IMR-90 (cell line): ENCODE results near the gene CNTN5.

Source experiments
- BHLHE40 ChIP-seq: fragments of 150-350 bp; IDR thresholded peaks from 2 replicates; pipeline ENCODE4 v1.6.1; 2016; ENCODE audit warnings: mild to moderate bottlenecking, low read depth, low read length
- CEBPB ChIP-seq: IDR thresholded peaks from 2 replicates; pipeline ENCODE4 v1.6.1; 2012; ENCODE audit warnings: low read depth, low read length, improper control_type of control experiment
- CTCF ChIP-seq: conservative IDR thresholded peaks from 2 replicates; pipeline ENCODE4 v1.5.1; 2012; ENCODE audit warnings: mild to moderate bottlenecking, low read depth, low read length, improper control_type of control experiment
- FOS ChIP-seq: fragments of 150-350 bp; IDR thresholded peaks from 2 replicates; pipeline ENCODE4 v1.6.1; 2016; ENCODE audit warnings: low read depth, low read length
- MAFK ChIP-seq: IDR thresholded peaks from 2 replicates; pipeline ENCODE4 v1.6.1; 2012; ENCODE audit warnings: low read depth, low read length, improper control_type of control experiment
- MXI1 ChIP-seq: IDR thresholded peaks from 2 replicates; pipeline ENCODE4 v1.6.1; 2012; ENCODE audit warnings: low read depth, mild to moderate bottlenecking, low read length, moderate library complexity, borderline replicate concordance
- POLR2A ChIP-seq: IDR thresholded peaks from 2 replicates; pipeline ENCODE4 v1.6.1; 2012; ENCODE audit warnings: mild to moderate bottlenecking, low read depth, low read length
- RCOR1 ChIP-seq: IDR thresholded peaks from 2 replicates; pipeline ENCODE4 v1.6.1; 2012; ENCODE audit warnings: mild to moderate bottlenecking, low read length, improper control_type of control experiment; ENCODE audit not compliant: insufficient replicate concordance
- SMC3 ChIP-seq: fragments of 150-350 bp; IDR thresholded peaks from 2 replicates; pipeline ENCODE4 v1.6.1; 2016; ENCODE audit warnings: low read depth, mild to moderate bottlenecking, antibody characterized with exemption, low read length, moderate library complexity

- TF ChIP-seq CTCF (no peak), POLR2A (no peak), RCOR1 (no peak), BHLHE40 (no peak), CEBPB (no peak), FOS (no peak), MAFK (no peak), SMC3 (no peak), MXI1 (no peak)
Observed at GRCh38 chr11:99279266-99279665, 258.5 kb downstream of the CNTN5 start.
